Caco-2 (cell line): ENCODE data around the gene NAALADL2. TPM values are rescaled to one million over a fixed set of nuclear protein-coding genes. Genes with fewer than 3 reads are reported as not detected.

Source experiments
- BruUV-seq: library from RNA; stranded (reverse); fragments of 400-500 nt; replicated peaks from 2 replicates; lab custom pipeline; 2021; lab: Mats Ljungman, UMichigan
- CTCF ChIA-PET: fragments of 300-600 bp; sonication (Branson Sonifier 250); formaldehyde crosslinking; loops from one replicate; lab custom pipeline; 2022; ENCODE audit warnings: antibody characterized with exemption; lab: Charles Lee
- POLR2A ChIA-PET: fragments of 300-600 bp; sonication (Branson Sonifier 250); formaldehyde crosslinking; loops from one replicate; lab custom pipeline; 2022; ENCODE audit warnings: antibody characterized with exemption; lab: Charles Lee
- DNase-seq, 2 experiments: peaks; one replicate each; pipeline versions ENCODE4 v3.0.0 to v3.0.0-alpha.2; 2020 to 2022
- H3K27me3 ChIP-seq: replicated peaks from 2 replicates; pipeline ENCODE4 v1.6.0; 2011; ENCODE audit warnings: low read length; ENCODE audit not compliant: control insufficient read depth, insufficient read depth
- H3K36me3 ChIP-seq: 2 replicates; pipeline ENCODE4 v1.5.1; 2011; ENCODE audit warnings: low read length; ENCODE audit not compliant: control insufficient read depth, insufficient read depth
- H3K4me1 ChIP-seq: fragments of 250-450 bp; sonication (Bioruptor Pico); 2 replicates; pipeline ENCODE4 v1.5.1; 2020; ENCODE audit warnings: mild to moderate bottlenecking
- H3K4me3 ChIP-seq: 2 replicates; pipeline ENCODE4 v1.5.1; 2011; ENCODE audit warnings: low read depth, mild to moderate bottlenecking, control low read depth, low read length
- H3K9me3 ChIP-seq: fragments of 250-450 bp; sonication (Bioruptor Pico); 2 replicates; pipeline ENCODE4 v1.5.1; 2020; ENCODE audit warnings: mild to moderate bottlenecking, moderate library complexity
- H3K27ac Mint-ChIP-seq: one replicate; pipeline ENCODE4 v1.8.0; 2022; ENCODE audit warnings: mixed read lengths; ENCODE audit not compliant: unreplicated experiment
- H3K27me3 Mint-ChIP-seq: one replicate; pipeline ENCODE4 v1.8.0; 2022; ENCODE audit warnings: mixed read lengths; ENCODE audit not compliant: insufficient read depth, unreplicated experiment
- H3K36me3 Mint-ChIP-seq: one replicate; pipeline ENCODE4 v1.8.0; 2022; ENCODE audit warnings: mild to moderate bottlenecking, mixed read lengths; ENCODE audit not compliant: insufficient read depth, unreplicated experiment
- H3K4me1 Mint-ChIP-seq: one replicate; pipeline ENCODE4 v1.8.0; 2022; ENCODE audit warnings: low read depth, mixed read lengths; ENCODE audit not compliant: unreplicated experiment
- H3K4me3 Mint-ChIP-seq: one replicate; pipeline ENCODE4 v1.8.0; 2022; ENCODE audit warnings: mild to moderate bottlenecking, moderate library complexity, mixed read lengths; ENCODE audit not compliant: unreplicated experiment
- H3K9me3 Mint-ChIP-seq: one replicate; pipeline ENCODE4 v1.8.0; 2022; ENCODE audit warnings: mixed read lengths; ENCODE audit not compliant: unreplicated experiment
- intact Hi-C: fragments of 100-400 bp; cut with micrococcal nuclease; formaldehyde crosslinking; loops from one replicate; pipeline ENCODE4 v1.10.0; 2022; ENCODE audit not compliant: unreplicated experiment
- total RNA-seq: library from RNA; stranded (reverse); gene quantifications from 2 replicates; pipeline ENCODE4 v1.2.3, GENCODE V29; 2022
- TF ChIP-seq, protein P1 (sequence below), 2 experiments: fragments of 200-600 bp in 1 of 2; IDR thresholded peaks; 1 replicate in 1 of 2; 2 replicates in 1 of 2; pipeline versions ENCODE4 v1.5.1 to v1.8.0; 2011 to 2022; ENCODE audit warnings: antibody characterized with exemption in 1 of 2, control low read depth in 1 of 2, inconsistent platforms in 1 of 2, low read depth in 1 of 2, low read length in 1 of 2, mild to moderate bottlenecking in 1 of 2, moderate library complexity in 1 of 2; ENCODE audit not compliant: insufficient read depth in 1 of 2, severe bottlenecking in 1 of 2, unreplicated experiment in 1 of 2

The NAALADL2 gene
- total RNA-seq, 1 experiment from 2014 or later = 4.4 TPM

GRCh38 chr3:174812172-174812862 is 46.8 kb upstream of the NAALADL2 start:
- no peaks in the 10 kb centered on the region for H3K36me3 ChIP-seq
- no TSS peak for BruUV-seq
- Mint-ChIP-seq H3K27me3 (no peaks in the 10 kb centered on the region), H3K36me3 (no peaks in the 10 kb centered on the region), H3K27ac (no peak overlapping the region), H3K9me3 (peaks cover 11% of the 10 kb centered on the region), H3K4me1 (no peaks in the 10 kb centered on the region), H3K4me3 (no peak overlapping the region)
- DNase-seq = no peak
- no peaks in the 10 kb centered on the region for H3K9me3 ChIP-seq
- TF ChIP-seq, protein P1, sequence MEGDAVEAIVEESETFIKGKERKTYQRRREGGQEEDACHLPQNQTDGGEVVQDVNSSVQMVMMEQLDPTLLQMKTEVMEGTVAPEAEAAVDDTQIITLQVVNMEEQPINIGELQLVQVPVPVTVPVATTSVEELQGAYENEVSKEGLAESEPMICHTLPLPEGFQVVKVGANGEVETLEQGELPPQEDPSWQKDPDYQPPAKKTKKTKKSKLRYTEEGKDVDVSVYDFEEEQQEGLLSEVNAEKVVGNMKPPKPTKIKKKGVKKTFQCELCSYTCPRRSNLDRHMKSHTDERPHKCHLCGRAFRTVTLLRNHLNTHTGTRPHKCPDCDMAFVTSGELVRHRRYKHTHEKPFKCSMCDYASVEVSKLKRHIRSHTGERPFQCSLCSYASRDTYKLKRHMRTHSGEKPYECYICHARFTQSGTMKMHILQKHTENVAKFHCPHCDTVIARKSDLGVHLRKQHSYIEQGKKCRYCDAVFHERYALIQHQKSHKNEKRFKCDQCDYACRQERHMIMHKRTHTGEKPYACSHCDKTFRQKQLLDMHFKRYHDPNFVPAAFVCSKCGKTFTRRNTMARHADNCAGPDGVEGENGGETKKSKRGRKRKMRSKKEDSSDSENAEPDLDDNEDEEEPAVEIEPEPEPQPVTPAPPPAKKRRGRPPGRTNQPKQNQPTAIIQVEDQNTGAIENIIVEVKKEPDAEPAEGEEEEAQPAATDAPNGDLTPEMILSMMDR (IDR thresholded peaks at IDR 0.05; ENCODE audit: insufficient read depth in 1 of 2, low read depth in 1 of 2, low read length in 1 of 2, severe bottlenecking in 1 of 2, unreplicated experiment in 1 of 2) = no peak
- ChIA-PET CTCF (no interaction called here), POLR2A (no interaction called here)
- H3K27me3 ChIP-seq = no peaks in the 10 kb centered on the region
- intact Hi-C loops = no loop called here
- no peak overlapping the region for H3K4me3 ChIP-seq
- H3K4me1 ChIP-seq = no peaks in the 10 kb centered on the region

- no peak for DNase-seq
- Histone ChIP-seq H3K9me3 (no peaks in the 10 kb centered on the region), H3K4me1 (no peaks in the 10 kb centered on the region), H3K36me3 (no peaks in the 10 kb centered on the region), H3K4me3 (no peak overlapping the region), H3K27me3 (no peaks in the 10 kb centered on the region)
- no peak overlapping the region for H3K4me3 Mint-ChIP-seq
- no peaks in the 10 kb centered on the region for H3K27me3 Mint-ChIP-seq
- H3K27ac Mint-ChIP-seq = no peak overlapping the region
- peaks cover 3% of the 10 kb centered on the region for H3K9me3 Mint-ChIP-seq
- ChIA-PET POLR2A (no interaction called here), CTCF (no interaction called here)
- TF ChIP-seq, protein P1 (IDR thresholded peaks at IDR 0.05; ENCODE audit: insufficient read depth in 1 of 2, low read depth in 1 of 2, low read length in 1 of 2, severe bottlenecking in 1 of 2, unreplicated experiment in 1 of 2) = no peak
- no TSS peak for BruUV-seq
- H3K4me1 Mint-ChIP-seq = no peaks in the 10 kb centered on the region
- intact Hi-C loops = no loop called here
- no peaks in the 10 kb centered on the region for H3K36me3 Mint-ChIP-seq
Measured at GRCh38 chr3:174815750-174816149, 43.4 kb upstream of the NAALADL2 start.

GRCh38 chr3:174820885-174821284 is 38.2 kb upstream of the NAALADL2 start:
- Histone ChIP-seq H3K36me3 (no peaks in the 10 kb centered on the region), H3K4me3 (no peak overlapping the region), H3K9me3 (no peaks in the 10 kb centered on the region), H3K27me3 (no peaks in the 10 kb centered on the region), H3K4me1 (no peaks in the 10 kb centered on the region)
- Mint-ChIP-seq H3K9me3 (no peaks in the 10 kb centered on the region), H3K4me3 (no peak overlapping the region), H3K27me3 (no peaks in the 10 kb centered on the region), H3K36me3 (no peaks in the 10 kb centered on the region), H3K4me1 (no peaks in the 10 kb centered on the region), H3K27ac (no peak overlapping the region)
- intact Hi-C loops = no loop called here
- BruUV-seq = no TSS peak
- POLR2A ChIA-PET = no interaction called here
- CTCF ChIA-PET = no interaction called here
- TF ChIP-seq, protein P1 (IDR thresholded peaks at IDR 0.05; ENCODE audit: insufficient read depth in 1 of 2, low read depth in 1 of 2, low read length in 1 of 2, severe bottlenecking in 1 of 2, unreplicated experiment in 1 of 2) = no peak
- no peak for DNase-seq
